ENCODE data around the gene STRA6. TPM values are rescaled to one million over a fixed set of nuclear protein-coding genes. Genes with fewer than 3 reads are reported as not detected.
A peak's percentile ranks its signal among the peaks of the same experiment; 100 is the strongest.

The STRA6 gene
- total RNA-seq, 4 donors from 2014 or later: 0.19 TPM; not detected in 3

DNA sequence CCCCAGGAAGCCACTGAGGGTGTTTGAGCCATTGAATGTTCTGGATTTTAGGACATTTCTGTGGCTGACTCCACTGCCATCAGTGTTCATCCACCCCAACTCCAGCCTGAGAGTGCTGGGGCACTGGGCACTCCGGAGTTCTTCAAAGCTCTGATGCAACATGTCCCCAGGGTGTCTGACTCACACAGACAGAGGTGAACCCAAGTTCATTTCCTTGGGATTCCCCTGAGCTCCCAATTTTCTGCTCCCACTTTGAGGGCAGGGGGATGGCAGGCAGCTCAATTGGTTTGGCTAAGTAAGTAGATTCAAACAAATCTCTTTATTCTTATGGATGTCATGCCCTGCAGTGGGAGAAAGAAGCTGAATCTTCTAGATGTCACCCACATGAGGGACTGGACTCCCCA is 2.2 kb downstream of the STRA6 start:
- DNase-seq (ENCODE audit: low spot score) (peak; percentile 42), ATAC-seq (ENCODE audit: low FRiP score) (no peak)
- TF ChIP-seq, protein P1, sequence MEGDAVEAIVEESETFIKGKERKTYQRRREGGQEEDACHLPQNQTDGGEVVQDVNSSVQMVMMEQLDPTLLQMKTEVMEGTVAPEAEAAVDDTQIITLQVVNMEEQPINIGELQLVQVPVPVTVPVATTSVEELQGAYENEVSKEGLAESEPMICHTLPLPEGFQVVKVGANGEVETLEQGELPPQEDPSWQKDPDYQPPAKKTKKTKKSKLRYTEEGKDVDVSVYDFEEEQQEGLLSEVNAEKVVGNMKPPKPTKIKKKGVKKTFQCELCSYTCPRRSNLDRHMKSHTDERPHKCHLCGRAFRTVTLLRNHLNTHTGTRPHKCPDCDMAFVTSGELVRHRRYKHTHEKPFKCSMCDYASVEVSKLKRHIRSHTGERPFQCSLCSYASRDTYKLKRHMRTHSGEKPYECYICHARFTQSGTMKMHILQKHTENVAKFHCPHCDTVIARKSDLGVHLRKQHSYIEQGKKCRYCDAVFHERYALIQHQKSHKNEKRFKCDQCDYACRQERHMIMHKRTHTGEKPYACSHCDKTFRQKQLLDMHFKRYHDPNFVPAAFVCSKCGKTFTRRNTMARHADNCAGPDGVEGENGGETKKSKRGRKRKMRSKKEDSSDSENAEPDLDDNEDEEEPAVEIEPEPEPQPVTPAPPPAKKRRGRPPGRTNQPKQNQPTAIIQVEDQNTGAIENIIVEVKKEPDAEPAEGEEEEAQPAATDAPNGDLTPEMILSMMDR (IDR thresholded peaks at IDR 0.05): no peak

DNA sequence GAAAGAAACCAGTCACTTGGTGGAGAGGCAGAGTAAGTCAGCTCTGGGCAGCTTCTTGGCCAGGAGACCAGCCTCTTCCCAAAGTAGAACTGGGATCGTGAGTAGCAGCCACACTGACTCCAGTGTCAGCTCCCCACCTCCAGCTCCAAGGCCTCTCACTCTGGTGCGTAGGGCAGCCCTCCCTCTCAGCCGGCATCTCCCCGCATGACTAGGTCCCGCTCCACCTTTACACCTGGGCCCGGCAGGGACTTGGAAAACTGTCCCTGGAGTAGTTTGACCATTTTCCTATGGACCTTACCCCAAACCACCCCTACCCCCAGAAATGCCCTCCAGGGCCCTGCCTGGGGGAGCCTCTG is 3.3 kb downstream of the STRA6 start:
- TF ChIP-seq, protein P1 (IDR thresholded peaks at IDR 0.05): no peak
- ATAC-seq (ENCODE audit: low FRiP score) (no peak), DNase-seq (ENCODE audit: low spot score) (no peak)

DNA sequence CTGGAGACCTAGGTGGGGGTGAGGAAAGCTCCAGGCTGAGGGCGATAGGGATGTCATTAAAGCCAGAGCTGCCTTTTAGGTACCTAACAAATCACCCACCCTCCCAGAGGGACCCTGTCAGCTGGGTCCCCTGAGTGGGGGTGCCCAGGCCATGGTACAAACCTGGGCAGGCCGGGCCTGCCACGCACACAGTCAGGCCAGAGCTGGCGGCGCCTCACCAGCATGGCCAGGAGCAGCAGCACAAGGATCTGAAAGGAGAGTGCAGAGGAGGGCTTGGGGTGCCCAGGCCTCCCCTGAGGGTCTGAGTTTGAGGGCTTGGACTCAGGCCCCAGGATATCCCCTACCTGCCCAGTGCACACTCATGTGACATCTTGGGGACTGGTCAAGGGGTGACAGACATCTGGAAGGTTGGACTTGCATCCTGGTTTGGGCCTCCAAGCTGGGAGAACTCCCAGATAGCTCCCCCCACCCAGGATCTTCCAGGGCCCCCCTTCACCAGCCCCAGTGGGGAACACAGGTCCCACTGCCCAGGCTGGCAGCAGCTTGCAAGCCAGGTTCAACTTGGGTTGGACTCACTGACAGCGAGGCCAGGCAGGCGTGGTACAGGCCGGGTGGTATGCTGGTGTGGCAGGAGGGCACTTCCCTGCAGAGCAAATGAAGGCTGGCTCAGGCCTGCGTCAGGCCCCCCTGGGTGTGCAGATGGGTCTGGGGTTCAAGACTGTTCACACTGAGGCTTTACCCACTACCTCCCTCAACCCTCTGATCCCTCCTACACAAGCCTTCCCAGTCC is 5.2 kb downstream of the STRA6 start:
- DNase-seq (ENCODE audit: low spot score) (no peak), ATAC-seq (ENCODE audit: low FRiP score) (no peak)
- TF ChIP-seq, protein P1 (IDR thresholded peaks at IDR 0.05): no peak

DNA sequence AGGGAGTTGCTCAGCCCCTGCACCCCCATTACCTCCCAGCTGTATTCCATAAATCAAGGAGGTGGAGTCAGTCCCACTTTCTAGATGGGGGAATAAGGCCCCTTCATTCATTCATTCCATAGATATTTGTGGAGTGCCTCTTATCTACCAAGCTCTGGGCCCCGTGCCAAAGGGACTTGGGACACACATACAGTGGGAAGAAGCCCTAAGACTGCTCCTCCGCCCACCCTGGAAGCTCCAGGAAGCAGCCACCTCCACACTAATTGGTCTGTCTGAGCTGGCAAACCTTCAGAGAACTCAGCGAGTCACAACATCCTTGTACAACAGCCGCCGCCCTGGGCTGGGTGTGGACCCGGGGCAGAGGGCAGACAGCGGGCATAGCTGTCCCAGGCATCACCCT is 6.4 kb downstream of the STRA6 start:
- DNase-seq (ENCODE audit: low spot score) (peak; percentile 54), ATAC-seq (ENCODE audit: low FRiP score) (peak; percentile 43)

DNA sequence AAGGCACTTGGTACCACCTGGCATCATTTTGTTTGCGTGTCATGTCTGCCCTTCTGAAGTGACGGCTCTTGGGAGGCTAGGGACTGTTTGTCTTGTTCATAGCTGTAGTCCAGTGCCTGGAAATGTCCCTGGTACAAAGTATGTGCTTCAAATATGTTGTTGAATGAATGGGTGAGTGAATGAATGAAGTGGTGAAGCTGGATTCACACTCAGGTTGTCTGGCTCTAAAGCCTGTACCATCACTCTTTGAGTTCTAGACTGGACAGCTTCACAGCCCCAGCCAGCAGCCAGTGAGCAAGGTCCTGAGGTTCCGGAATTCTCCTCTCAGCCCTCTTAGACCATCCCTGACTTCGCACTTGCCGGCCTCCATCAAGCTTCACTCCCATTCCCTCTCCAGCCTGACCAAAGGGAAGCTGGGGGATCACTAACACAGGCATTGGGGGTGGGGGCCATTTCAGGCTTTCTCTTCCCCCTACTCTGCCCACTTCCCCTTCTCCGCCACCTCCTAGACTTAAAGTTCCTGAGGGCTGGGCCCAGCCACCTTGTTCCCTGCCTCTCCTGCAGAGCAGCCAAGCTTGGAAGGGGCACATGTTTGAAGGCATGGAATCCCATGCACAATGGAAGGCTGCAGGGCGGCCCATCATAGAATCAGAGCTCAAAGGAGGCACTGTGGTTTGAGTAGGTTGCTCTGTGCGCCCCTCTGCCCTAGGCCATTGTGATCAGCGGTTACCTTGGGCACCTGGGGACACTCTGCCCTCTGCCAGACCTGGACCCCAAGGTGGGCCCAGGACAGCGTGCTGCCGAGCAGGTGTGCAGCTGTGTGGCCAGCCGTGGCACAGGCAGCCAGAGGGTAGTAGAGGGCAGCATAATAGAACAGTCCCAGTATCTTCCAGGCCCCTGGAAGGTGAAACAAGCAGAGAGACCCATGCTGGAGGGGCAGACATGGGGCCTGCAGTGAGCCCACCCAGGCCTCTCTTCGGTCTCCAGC is 7.7 kb downstream of the STRA6 start:
- DNase-seq (ENCODE audit: low spot score): no peak
- no peak for ATAC-seq (ENCODE audit: low FRiP score)
- TF ChIP-seq, protein P1 (IDR thresholded peaks at IDR 0.05): no peak

More for the DNA sequence above, 6.4 kb downstream of the STRA6 start:
- TF ChIP-seq, protein P1 (IDR thresholded peaks at IDR 0.05): no peak

DNA sequence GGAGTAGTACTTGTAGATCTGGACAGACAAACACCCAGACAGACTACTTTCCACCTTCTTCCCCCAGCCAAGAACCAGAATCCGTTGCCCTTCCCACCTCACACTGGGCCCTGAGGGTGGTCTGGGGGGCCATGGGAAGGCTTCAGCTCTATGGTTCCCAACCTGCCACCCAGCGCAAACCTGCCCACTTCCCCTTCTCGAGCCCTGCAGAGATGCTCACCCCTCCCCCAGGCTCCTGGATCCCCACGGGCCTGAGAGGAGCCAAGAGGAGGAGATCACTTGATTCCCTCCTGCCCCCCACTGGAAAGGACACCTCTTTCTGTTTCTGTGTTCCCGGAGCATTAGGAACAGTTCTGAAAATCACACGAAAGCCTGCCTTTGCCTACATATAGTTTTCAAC is 8.7 kb downstream of the STRA6 start:
- DNase-seq (ENCODE audit: low spot score): no peak
- TF ChIP-seq, protein P1 (IDR thresholded peaks at IDR 0.05): no peak
- ATAC-seq (ENCODE audit: low FRiP score): no peak
